ENCODE measurements around the gene GSPT2.

GRCh38 chrX:51737091-51737490 lies 6.2 kb upstream of the GSPT2 start:
- TF ChIP-seq EZH2 (IDR thresholded peaks at IDR 0.05; ENCODE audit: low read length, unreplicated experiment) = no peak
- TF ChIP-seq CTCF (conservative IDR thresholded peaks at IDR 0.05; ENCODE audit: low read depth, low read length) = no peak

Measured in PC-3 (cell line).